HG03045 (cell line): ENCODE results near the gene GJA1.
"Not testable (repeated sequence)": the region's sequence is repeated elsewhere in the genome, so short reads cannot be mapped to it uniquely, and the experiment has no call there.

Experiments
- ATAC-seq: cut with Tn5 transposase; IDR thresholded peaks from one replicate; pipeline ENCODE4 v1.9.1; 2021; ENCODE audit warnings: mild to moderate bottlenecking, moderate library complexity; ENCODE audit not compliant: unreplicated experiment

GJA1 gene

DNA sequence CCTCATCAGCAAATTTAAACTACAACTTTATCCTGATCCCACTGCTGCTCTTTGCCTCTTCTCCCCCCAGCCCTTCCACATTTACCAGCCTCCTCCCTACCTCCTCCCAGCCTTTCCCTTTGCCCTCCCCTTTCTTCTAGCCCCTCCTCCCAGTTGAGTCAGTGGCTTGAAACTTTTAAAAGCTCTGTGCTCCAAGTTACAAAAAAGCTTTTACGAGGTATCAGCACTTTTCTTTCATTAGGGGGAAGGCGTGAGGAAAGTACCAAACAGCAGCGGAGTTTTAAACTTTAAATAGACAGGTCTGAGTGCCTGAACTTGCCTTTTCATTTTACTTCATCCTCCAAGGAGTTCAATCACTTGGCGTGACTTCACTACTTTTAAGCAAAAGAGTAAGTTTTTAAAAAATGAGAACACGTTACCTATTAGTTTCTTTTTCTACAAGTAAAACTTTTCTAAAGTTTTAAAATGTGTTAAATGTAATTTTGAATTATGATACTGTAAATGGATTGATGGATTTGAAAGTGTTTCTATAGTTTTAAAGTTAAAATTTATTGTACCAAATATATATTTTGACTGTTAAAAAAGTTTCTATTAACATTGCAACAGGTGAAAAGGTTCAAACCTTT lies at the start of gene GJA1:
Gene GJA1 (plus strand): TSS at position 203 of the 626 bp plus-strand sequence. CDS start 11,202 bp downstream, outside the sequence.
- no peak for ATAC-seq

GRCh38 chr6:121386551-121386950 lies 48.9 kb upstream of the GJA1 start:
- not testable (repeated sequence) for ATAC-seq

DNA sequence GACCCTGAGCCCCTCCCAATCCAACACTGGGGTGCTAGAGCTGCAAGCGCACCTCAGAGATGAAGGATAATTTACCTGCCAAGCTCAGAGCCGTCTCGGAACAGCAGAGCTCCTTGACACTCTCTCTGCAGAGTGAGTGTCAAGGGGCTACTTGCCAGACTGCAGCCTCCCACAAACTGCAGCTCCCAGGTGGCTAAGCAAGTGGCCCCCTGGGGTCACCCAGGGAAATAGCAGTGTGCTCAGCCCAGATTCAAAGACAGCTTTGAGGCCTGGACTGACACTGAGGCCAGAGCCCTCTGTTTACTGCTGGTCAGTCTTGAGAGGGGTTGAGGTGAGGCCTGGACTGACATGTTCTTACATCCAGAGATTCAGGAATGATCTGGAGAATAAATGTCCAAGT lies 46.0 kb upstream of the GJA1 start:
- ATAC-seq: no peak

DNA sequence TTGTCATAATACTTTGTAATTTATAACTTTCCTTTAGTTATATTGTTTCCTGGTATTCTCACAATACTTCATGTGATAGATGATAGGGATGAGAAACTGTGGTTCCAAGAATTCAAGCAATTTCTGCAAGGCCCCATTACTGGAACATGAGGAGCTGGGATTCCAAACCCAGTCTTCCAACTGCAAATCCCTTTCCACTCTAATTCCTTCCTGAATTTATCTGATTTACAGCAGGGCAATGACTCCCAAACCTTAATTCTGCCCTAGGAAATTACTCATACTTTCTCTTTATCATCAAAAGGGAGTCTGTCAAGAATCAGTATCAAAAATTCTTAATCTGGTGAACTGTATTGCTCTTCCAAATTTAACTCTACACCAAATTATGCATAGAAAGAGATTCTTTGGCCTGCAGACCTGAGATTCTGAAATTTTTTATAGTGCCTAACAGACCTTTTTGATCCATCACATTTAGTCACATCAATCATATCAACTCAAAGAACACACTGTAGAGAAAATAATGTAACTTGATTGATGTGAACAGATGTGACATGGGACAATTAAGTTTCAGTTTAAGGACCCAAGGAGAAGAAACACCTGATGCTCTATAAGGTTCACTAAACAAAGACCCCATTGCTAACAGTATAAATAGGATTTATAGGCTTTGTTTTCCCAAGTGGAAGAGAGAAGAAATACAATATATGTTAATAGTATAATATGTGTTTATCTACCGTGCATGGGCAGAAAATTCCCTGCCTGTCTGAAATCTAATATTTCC lies 41.5 kb upstream of the GJA1 start:
- no peak for ATAC-seq

DNA sequence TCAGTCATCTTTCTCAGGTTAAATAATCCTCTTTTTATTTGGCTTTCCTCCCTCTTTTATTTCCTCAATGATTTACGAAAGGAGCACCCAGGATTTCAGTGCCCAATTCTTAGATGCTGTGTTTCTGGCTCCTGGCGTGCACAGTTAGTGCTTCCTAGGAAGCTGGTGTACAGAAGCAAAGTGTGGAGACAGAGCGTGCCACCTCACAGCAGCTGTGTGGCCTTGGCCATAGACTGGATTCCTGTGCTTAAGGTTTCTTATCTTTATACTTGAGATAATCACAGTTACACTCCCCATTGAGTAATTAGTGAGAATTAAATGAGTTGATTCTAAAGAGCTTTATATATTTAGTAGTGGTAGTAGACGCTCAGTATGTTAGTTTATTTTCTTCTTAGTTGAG lies 39.7 kb upstream of the GJA1 start:
- no peak for ATAC-seq

- ATAC-seq: not testable (repeated sequence)
Observed at GRCh38 chr6:121397188-121397587, 38.3 kb upstream of the GJA1 start.

GRCh38 chr6:121398127-121398526 lies 37.3 kb upstream of the GJA1 start:
- ATAC-seq: no peak

DNA sequence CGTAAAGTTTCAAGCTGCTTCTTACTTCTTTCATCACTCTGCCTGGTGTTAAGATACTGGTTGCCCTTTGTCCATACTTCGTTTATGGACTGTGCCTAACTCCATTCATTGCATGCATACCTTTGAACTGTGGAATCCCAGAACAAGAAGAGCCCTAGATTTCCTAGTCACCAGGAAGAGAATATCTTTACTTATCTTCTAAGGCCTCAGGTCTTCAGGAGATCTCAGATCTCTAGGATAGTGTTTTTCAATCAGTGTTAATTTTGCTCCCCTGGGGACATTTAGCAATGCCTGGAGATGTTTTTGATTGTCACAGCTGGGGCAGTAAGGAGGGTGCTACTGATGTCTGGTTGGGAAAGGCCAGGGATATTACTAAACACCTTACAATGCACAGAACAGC lies 35.5 kb upstream of the GJA1 start:
- no peak for ATAC-seq

DNA sequence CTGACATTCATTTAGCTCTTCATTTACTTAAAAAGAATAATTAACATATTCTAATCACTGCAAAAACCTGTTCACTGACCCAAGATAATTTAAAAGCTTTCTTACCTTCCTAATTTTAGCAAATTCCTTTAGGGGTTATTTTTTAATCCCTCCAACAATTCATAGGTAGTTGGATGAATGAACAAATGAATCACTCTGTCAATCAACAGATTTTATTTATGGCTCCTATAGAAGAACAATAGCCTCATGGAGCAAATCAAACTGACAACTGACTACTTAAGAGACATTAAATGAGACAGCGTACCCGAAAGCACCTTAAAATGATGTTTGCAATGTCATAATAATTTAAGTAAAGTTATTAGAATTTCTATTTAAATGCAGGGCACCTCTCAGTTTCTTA lies 31.5 kb upstream of the GJA1 start:
- ATAC-seq: no peak

- no peak for ATAC-seq
Observed at GRCh38 chr6:121405306-121405705, 30.1 kb upstream of the GJA1 start.

DNA sequence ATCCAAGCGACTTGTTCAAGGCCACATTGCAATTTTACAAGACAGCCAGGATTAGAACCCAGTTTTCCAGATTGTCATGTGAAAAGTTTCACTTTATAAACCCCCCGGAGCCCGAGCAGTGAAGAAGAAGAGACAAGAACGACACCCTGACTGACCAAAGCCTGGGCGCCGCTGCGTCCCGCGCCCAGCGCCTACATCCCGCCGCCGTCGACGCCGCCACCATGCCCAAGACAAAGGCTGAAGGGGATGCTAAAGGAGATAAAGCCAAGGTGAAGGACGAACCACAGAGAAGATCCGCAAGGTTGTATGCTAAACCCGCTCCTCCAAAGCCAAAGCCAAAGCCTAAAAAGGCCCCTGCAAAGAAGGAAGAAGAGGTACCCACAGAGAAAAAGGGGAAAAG lies 27.1 kb upstream of the GJA1 start:
- ATAC-seq: no peak

GRCh38 chr6:121413879-121414278 lies 21.6 kb upstream of the GJA1 start:
- no peak for ATAC-seq

- ATAC-seq: no peak
Observed at GRCh38 chr6:121418346-121418745, 17.1 kb upstream of the GJA1 start.

DNA sequence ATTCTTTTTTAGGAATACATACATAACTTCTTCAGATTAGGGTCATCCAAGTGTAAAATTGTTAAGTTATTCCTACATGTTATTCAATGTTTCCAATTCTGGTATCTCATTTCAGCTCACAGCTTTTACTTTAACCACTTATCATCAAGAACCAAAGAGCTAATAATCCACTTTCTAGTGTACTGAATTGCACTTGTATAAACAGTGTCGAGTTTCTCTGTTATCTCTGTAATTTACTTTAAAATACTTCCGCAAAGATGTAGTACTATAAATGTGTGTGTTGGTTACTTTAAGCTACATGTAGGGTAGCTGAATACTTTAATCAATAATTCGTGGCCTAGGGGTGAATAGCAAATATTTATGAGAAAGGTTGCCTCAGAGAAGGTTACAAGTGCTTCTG lies 8.8 kb upstream of the GJA1 start:
- no peak for ATAC-seq

DNA sequence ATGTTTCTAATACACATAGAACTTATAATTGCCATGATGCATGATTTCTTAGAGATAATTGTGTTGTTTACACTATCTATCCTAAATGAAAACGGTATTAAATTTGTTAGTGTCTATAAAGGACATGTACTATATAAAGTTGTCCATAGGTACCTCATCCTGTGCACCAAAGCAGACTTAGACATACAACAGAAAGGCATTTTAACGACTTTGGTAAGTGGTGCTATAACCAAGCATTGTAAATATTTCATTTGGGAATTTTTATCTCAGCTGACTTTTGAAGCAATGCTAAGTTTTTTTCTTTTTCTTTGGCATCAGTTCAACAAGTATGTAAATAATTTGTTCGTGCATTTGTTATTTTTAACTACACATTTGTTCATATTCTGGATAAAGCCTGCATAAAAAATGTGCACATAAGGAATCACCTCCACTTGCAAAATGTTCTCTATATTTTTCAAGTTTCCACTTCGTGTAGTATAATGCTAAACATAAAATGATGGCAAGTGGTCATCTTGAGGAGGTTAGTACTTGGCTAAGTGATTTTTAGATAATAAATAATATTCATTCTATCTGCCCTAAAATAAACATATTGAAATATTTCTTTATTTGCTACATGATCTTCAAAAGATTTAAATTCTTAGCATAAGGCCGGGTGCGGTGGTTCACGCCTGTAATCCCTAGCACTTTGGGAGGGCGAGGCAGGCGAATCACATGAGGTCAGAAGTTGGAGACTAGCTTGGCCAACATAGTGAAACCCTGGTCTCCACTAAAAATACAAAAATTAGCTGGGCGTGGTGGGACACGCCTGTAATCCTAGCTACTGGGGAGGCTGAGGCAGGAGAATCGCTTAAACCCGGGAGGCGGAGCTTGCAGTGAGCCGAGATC lies 6.3 kb upstream of the GJA1 start:
- ATAC-seq: no peak

DNA sequence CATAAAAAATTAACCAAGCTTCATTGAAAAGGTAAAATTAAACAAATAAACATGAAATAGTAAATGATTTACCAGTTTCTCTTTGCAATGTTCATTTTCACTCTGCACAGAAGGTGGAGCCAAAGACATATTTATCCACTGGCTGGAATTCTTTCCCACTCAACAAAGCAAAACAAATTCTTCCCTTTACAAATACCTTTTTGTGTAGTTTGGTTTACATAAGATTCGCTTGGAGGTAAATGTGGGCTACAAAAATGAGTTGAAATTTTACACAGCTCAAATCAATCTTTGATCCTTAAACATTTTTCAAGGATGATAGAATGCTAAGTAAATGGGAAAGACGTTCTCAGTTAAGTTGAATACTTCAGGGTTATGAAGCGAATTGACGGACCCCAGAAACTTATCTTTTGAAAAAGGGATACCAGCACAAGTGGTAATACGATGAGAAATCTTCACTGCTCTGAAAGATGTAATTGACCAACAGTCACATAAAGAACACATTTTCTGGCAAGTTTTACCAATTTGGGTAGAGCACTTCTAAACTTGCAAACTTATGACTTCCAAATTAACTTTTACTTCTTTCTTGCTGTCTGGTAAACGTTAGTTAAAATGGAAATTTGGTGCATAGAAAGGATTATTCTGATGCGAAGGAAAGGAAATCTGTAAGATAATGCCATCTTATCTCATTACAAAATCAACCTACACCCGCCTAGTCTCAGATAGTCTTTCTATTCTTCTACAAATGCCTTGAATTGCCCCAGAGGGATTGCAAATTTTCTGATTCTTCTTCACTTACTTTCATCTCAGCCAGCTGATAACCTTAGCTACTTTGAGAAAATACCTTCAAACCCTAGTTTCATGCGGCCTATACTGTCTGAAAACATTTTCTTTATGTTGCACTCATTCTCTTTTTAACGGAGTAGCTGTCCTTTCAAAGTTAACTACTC lies 4.7 kb upstream of the GJA1 start:
- ATAC-seq: no peak

GRCh38 chr6:121431776-121432175 lies 3.7 kb upstream of the GJA1 start:
- not testable (repeated sequence) for ATAC-seq

GRCh38 chr6:121434037-121434770 lies 1.2 kb upstream of the GJA1 start:
- no peak for ATAC-seq

GRCh38 chr6:121436274-121436857 lies 920 bp downstream of the GJA1 start:
- no peak for ATAC-seq
